ENCODE measurements around the gene RIPOR1.
"Not testable (repeated sequence)": the region's sequence is repeated elsewhere in the genome, so short reads cannot be mapped to it uniquely, and the experiment has no call there.

Gene RIPOR1

GRCh38 chr16:67528870-67529581 is 397 bp downstream of the RIPOR1 start:
- peaks cover 73% of the 10 kb centered on the region for H3K4me1 ChIP-seq
- H3K36me3 ChIP-seq, result no peaks in the 10 kb centered on the region; the same call in 1 of the 2 replicates
- peak overlapping the region; percentile 99 for H3K4me2 ChIP-seq
- peak overlapping the region; percentile 92 for H3K9ac ChIP-seq
- peak overlapping the region; percentile 77 for H3K4me3 ChIP-seq
- H3K9me3 ChIP-seq, result no peaks in the 10 kb centered on the region
- peak overlapping the region; percentile 93 for H3K27ac ChIP-seq
- TF ChIP-seq Cebpa-rat (IDR thresholded peaks at IDR 0.05), result no peak
- no peaks in the 10 kb centered on the region for H3K27me3 ChIP-seq
- peaks cover 46% of the 10 kb centered on the region for H4K20me1 ChIP-seq

- TF ChIP-seq Cebpa-rat (IDR thresholded peaks at IDR 0.05), result no peak
- peak overlapping the region; percentile 77 for H3K4me3 ChIP-seq
- H3K36me3 ChIP-seq, result no peaks in the 10 kb centered on the region; the same call in 1 of the 2 replicates
- peaks cover 51% of the 10 kb centered on the region for H4K20me1 ChIP-seq
- H3K27me3 ChIP-seq, result no peaks in the 10 kb centered on the region
- no peaks in the 10 kb centered on the region for H3K9me3 ChIP-seq
- H3K27ac ChIP-seq, result peak overlapping the region; percentile 93
- peak overlapping the region; percentile 92 for H3K9ac ChIP-seq
- peak overlapping the region; percentile 99 for H3K4me2 ChIP-seq
- peaks cover 73% of the 10 kb centered on the region for H3K4me1 ChIP-seq
Measured at GRCh38 chr16:67529582-67530012, 968 bp downstream of the RIPOR1 start.

GRCh38 chr16:67530013-67530939 is 1.6 kb downstream of the RIPOR1 start:
- no peaks in the 10 kb centered on the region for H3K9me3 ChIP-seq
- peak overlapping the region; percentile 93 for H3K27ac ChIP-seq
- peaks cover 58% of the 10 kb centered on the region for H4K20me1 ChIP-seq
- H3K27me3 ChIP-seq, result no peaks in the 10 kb centered on the region
- peak overlapping the region; percentile 77 for H3K4me3 ChIP-seq
- peak overlapping the region; percentile 99 for H3K4me2 ChIP-seq
- TF ChIP-seq Cebpa-rat (IDR thresholded peaks at IDR 0.05), result no peak
- peaks cover 73% of the 10 kb centered on the region for H3K4me1 ChIP-seq
- H3K36me3 ChIP-seq, result peaks cover 4% of the 10 kb centered on the region
- peak overlapping the region; percentile 92 for H3K9ac ChIP-seq

GRCh38 chr16:67531247-67531646 is 2.6 kb downstream of the RIPOR1 start:
- no peak for TF ChIP-seq Cebpa-rat (IDR thresholded peaks at IDR 0.05)
- peak overlapping the region; percentile 92 for H3K9ac ChIP-seq
- peak overlapping the region; percentile 77 for H3K4me3 ChIP-seq

GRCh38 chr16:67533024-67533560 is 4.5 kb downstream of the RIPOR1 start:
- Histone ChIP-seq H3K4me1 (peaks cover 76% of the 10 kb centered on the region), H3K9me3 (no peaks in the 10 kb centered on the region), H3K27me3 (no peaks in the 10 kb centered on the region), H3K27ac (peak overlapping the region; percentile 30; the same call in 1 of the 2 replicates), H3K4me3 (no peak overlapping the region), H3K36me3 (peaks cover 13% of the 10 kb centered on the region), H3K9ac (peak overlapping the region; percentile 25; the same call in 1 of the 2 replicates), H3K4me2 (peak overlapping the region; percentile 99), H4K20me1 (peaks cover 86% of the 10 kb centered on the region)
- TF ChIP-seq Cebpa-rat (IDR thresholded peaks at IDR 0.05), result no peak

More at GRCh38 chr16:67531247-67531646, 2.6 kb downstream of the RIPOR1 start:
- peaks cover 73% of the 10 kb centered on the region for H3K4me1 ChIP-seq
- H4K20me1 ChIP-seq, result peaks cover 68% of the 10 kb centered on the region
- peaks cover 13% of the 10 kb centered on the region for H3K36me3 ChIP-seq
- no peaks in the 10 kb centered on the region for H3K9me3 ChIP-seq
- H3K27ac ChIP-seq, result peak overlapping the region; percentile 93
- H3K4me2 ChIP-seq, result peak overlapping the region; percentile 99
- no peaks in the 10 kb centered on the region for H3K27me3 ChIP-seq

GRCh38 chr16:67533987-67534386 is 5.4 kb downstream of the RIPOR1 start:
- Histone ChIP-seq H3K4me2 (peak overlapping the region; percentile 12; the same call in 1 of the 2 replicates), H4K20me1 (peaks cover 95% of the 10 kb centered on the region), H3K4me1 (peaks cover 81% of the 10 kb centered on the region), H3K36me3 (peaks cover 13% of the 10 kb centered on the region)
- not testable (repeated sequence) for H3K9me3 ChIP-seq, H3K4me3 ChIP-seq, H3K27ac ChIP-seq, H3K9ac ChIP-seq, H3K27me3 ChIP-seq

GRCh38 chr16:67534431-67534830 is 5.8 kb downstream of the RIPOR1 start:
- Histone ChIP-seq H3K9ac (no peak overlapping the region), H3K4me3 (no peak overlapping the region), H3K27me3 (no peaks in the 10 kb centered on the region), H3K36me3 (peaks cover 17% of the 10 kb centered on the region), H3K4me1 (peaks cover 85% of the 10 kb centered on the region), H3K27ac (no peak overlapping the region), H4K20me1 (peaks cover 100% of the 10 kb centered on the region), H3K4me2 (peak overlapping the region; percentile 12; the same call in 1 of the 2 replicates), H3K9me3 (no peaks in the 10 kb centered on the region)
- TF ChIP-seq Cebpa-rat (IDR thresholded peaks at IDR 0.05), result no peak

GRCh38 chr16:67535201-67535600 is 6.6 kb downstream of the RIPOR1 start:
- Histone ChIP-seq H3K27me3 (no peaks in the 10 kb centered on the region), H4K20me1 (peaks cover 100% of the 10 kb centered on the region), H3K27ac (no peak overlapping the region), H3K4me2 (peak overlapping the region; percentile 98; the same call in 1 of the 2 replicates), H3K36me3 (peaks cover 24% of the 10 kb centered on the region), H3K4me1 (peaks cover 91% of the 10 kb centered on the region), H3K9me3 (no peaks in the 10 kb centered on the region), H3K9ac (no peak overlapping the region), H3K4me3 (no peak overlapping the region)
- no peak for TF ChIP-seq Cebpa-rat (IDR thresholded peaks at IDR 0.05)

GRCh38 chr16:67537270-67537635 is 8.6 kb downstream of the RIPOR1 start:
- H4K20me1 ChIP-seq, result peaks cover 100% of the 10 kb centered on the region
- TF ChIP-seq Cebpa-rat (IDR thresholded peaks at IDR 0.05), result no peak
- peak overlapping the region; percentile 98 for H3K4me2 ChIP-seq
- no peaks in the 10 kb centered on the region for H3K27me3 ChIP-seq
- H3K9me3 ChIP-seq, result no peaks in the 10 kb centered on the region
- H3K9ac ChIP-seq, result peak overlapping the region; percentile 91
- peak overlapping the region; percentile 88 for H3K4me3 ChIP-seq
- peaks cover 93% of the 10 kb centered on the region for H3K4me1 ChIP-seq
- peaks cover 45% of the 10 kb centered on the region for H3K36me3 ChIP-seq
- H3K27ac ChIP-seq, result peak overlapping the region; percentile 90

All from BLaER1 (cell line).